ENCODE results near the gene HSD17B13.

DNA sequence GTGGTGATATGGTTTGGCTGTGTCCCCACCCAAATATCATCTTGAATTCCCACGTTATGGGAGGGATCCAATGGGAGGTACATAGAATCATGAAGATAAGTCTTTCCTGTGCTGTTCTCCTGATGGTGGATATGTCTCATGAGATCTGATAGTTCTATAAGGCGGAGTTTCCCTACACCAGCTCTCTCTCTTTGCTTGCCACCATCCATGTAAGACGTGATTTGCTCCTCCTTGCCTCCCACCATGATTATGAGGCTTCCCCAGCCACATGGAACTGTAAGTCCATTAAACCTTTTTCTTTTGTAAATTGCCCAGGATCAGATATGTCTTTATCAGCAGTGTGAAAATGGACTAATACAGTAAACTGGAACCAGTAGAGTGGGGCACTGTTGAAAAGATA is 39.5 kb downstream of the HSD17B13 start:
- TF ChIP-seq UBTF (CRISPR knock-in tag; IDR thresholded peaks at IDR 0.05) (no peak), JUND (CRISPR knock-in tag; IDR thresholded peaks at IDR 0.05) (no peak), ZFP41 (CRISPR knock-in tag; IDR thresholded peaks at IDR 0.05; ENCODE audit: borderline replicate concordance) (no peak), TBP (CRISPR knock-in tag; IDR thresholded peaks at IDR 0.05) (no peak), ZNF501 (CRISPR knock-in tag; IDR thresholded peaks at IDR 0.05) (no peak), ESRRA (CRISPR knock-in tag; IDR thresholded peaks at IDR 0.05; ENCODE audit: low read depth) (no peak)
- TF ChIP-seq, protein P1, sequence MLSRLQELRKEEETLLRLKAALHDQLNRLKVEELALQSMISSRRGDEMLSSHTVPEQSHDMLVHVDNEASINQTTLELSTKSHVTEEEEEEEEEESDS (CRISPR knock-in tag; IDR thresholded peaks at IDR 0.05; ENCODE audit: borderline replicate concordance), result no peak
- TF ChIP-seq, protein P2, sequence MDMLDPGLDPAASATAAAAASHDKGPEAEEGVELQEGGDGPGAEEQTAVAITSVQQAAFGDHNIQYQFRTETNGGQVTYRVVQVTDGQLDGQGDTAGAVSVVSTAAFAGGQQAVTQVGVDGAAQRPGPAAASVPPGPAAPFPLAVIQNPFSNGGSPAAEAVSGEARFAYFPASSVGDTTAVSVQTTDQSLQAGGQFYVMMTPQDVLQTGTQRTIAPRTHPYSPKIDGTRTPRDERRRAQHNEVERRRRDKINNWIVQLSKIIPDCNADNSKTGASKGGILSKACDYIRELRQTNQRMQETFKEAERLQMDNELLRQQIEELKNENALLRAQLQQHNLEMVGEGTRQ (IDR thresholded peaks at IDR 0.05; ENCODE audit: low read depth, low read length), result no peak
- TF ChIP-seq, protein P2 (CRISPR knock-in tag; IDR thresholded peaks at IDR 0.05; ENCODE audit: borderline replicate concordance), result no peak
- TF ChIP-seq, protein P3, sequence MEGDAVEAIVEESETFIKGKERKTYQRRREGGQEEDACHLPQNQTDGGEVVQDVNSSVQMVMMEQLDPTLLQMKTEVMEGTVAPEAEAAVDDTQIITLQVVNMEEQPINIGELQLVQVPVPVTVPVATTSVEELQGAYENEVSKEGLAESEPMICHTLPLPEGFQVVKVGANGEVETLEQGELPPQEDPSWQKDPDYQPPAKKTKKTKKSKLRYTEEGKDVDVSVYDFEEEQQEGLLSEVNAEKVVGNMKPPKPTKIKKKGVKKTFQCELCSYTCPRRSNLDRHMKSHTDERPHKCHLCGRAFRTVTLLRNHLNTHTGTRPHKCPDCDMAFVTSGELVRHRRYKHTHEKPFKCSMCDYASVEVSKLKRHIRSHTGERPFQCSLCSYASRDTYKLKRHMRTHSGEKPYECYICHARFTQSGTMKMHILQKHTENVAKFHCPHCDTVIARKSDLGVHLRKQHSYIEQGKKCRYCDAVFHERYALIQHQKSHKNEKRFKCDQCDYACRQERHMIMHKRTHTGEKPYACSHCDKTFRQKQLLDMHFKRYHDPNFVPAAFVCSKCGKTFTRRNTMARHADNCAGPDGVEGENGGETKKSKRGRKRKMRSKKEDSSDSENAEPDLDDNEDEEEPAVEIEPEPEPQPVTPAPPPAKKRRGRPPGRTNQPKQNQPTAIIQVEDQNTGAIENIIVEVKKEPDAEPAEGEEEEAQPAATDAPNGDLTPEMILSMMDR (CRISPR knock-in tag; IDR thresholded peaks at IDR 0.05), result no peak
